ENCODE measurements around the gene OR51E1. TPM values are rescaled to one million over a fixed set of nuclear protein-coding genes. Genes with fewer than 3 reads are reported as not detected.

OR51E1 gene
- total and polyA plus RNA-seq, 7 donors: 0.23 to 2.2 (median 0.94) TPM; not detected in 1

DNA sequence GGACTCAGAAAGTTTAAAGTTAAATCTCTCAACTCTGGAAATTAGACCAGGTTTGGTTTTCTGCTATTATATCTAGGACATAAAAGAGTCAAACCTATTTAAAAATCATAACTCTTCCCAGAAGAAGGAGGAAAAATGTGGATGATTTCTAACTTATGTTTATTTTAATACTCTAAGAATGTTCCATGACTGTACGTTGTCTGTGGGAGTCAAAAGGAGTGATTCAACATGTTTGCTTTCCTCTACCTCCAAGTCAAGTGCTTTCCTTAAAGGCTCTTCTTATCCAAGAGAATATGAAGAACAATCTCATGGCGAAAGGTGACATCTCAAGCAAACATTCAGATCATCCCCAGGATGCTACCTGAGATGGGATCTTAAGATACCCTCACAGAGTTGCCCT, 21.6 kb downstream of the OR51E1 start:
- no peak overlapping the region for H3K4me3 ChIP-seq
- intact Hi-C loops (cut with DNase I): no loop called here
- TF ChIP-seq, protein P1, sequence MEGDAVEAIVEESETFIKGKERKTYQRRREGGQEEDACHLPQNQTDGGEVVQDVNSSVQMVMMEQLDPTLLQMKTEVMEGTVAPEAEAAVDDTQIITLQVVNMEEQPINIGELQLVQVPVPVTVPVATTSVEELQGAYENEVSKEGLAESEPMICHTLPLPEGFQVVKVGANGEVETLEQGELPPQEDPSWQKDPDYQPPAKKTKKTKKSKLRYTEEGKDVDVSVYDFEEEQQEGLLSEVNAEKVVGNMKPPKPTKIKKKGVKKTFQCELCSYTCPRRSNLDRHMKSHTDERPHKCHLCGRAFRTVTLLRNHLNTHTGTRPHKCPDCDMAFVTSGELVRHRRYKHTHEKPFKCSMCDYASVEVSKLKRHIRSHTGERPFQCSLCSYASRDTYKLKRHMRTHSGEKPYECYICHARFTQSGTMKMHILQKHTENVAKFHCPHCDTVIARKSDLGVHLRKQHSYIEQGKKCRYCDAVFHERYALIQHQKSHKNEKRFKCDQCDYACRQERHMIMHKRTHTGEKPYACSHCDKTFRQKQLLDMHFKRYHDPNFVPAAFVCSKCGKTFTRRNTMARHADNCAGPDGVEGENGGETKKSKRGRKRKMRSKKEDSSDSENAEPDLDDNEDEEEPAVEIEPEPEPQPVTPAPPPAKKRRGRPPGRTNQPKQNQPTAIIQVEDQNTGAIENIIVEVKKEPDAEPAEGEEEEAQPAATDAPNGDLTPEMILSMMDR (IDR thresholded peaks at IDR 0.05): no peak
- TF ChIP-seq EP300 (IDR thresholded peaks at IDR 0.05) (no peak), POLR2AphosphoS5 (IDR thresholded peaks at IDR 0.05) (no peak), POLR2A (IDR thresholded peaks at IDR 0.05) (no peak)
- H3K9me3 ChIP-seq: no peaks in the 10 kb centered on the region
- DNase-seq: no peak
- no peak overlapping the region for H3K27ac ChIP-seq
- no peaks in the 10 kb centered on the region for H3K4me1 ChIP-seq
- H3K27me3 ChIP-seq: no peaks in the 10 kb centered on the region
- no peaks in the 10 kb centered on the region for H3K36me3 ChIP-seq
- 78 to 79% methylated on average over 2 of the region's 2 CpGs for WGBS, 2 donors

DNA sequence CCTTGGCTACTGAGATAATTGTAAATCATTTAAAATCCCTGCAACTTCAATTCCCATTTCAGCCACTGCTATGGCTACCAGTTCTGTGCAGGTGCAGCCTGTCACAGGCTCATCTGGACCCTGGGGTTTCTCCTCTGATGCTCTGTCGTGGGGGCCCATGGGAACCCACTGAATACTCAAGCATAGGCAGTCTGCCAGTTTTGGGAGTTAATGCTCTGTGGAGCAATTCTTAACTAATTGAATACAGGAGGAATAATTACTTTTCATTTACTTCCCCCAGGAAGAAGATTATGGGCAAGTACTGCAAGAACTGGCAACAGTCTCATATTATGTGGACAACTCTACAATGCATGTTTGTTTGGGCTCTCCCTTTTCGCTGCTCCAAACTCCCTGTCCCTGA, 28.0 kb downstream of the OR51E1 start:
- 83 to 89% methylated on average over 2 of the region's 2 CpGs for WGBS, 2 donors
- Histone ChIP-seq H3K9me3 (no peaks in the 10 kb centered on the region), H3K36me3 (no peaks in the 10 kb centered on the region), H3K27me3 (no peaks in the 10 kb centered on the region), H3K4me1 (peaks cover 0 to 16% (median 10%) of the 10 kb centered on the region in 4 donors), H3K4me3 (no peak overlapping the region), H3K27ac (no peak overlapping the region)
- intact Hi-C loops (cut with DNase I): no loop called here
- TF ChIP-seq EP300 (IDR thresholded peaks at IDR 0.05): no peak
- TF ChIP-seq POLR2AphosphoS5 (IDR thresholded peaks at IDR 0.05): no peak
- TF ChIP-seq, protein P1 (IDR thresholded peaks at IDR 0.05): no peak
- no peak for TF ChIP-seq POLR2A (IDR thresholded peaks at IDR 0.05)
- no peak for DNase-seq

DNA sequence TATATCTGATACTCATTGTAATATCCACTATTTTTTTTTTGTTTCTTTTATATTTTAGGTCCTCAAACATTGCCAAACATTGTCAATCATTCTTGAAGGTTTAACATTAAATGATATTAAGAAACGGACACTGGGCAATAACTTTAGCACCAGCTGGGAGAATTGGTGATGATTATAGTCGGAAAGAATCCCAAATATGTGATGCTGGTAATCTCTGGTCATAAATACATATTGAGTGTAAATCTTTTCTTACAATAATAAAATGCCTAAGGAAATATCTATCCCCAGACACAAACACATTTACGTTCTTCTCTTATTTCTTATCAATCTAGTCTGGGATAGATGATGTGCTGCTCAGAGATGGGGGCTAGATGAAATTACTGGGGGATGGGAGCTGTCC, 28.7 kb downstream of the OR51E1 start:
- Histone ChIP-seq H3K4me1 (peaks cover 0 to 16% (median 10%) of the 10 kb centered on the region in 4 donors), H3K9me3 (no peaks in the 10 kb centered on the region), H3K27me3 (no peaks in the 10 kb centered on the region), H3K36me3 (no peaks in the 10 kb centered on the region), H3K4me3 (no peak overlapping the region), H3K27ac (no peak overlapping the region)
- DNase-seq: no peak
- WGBS, 2 donors: 55 to 67% methylated on average over 3 of the region's 3 CpGs
- TF ChIP-seq POLR2AphosphoS5 (IDR thresholded peaks at IDR 0.05): no peak
- TF ChIP-seq, protein P1 (IDR thresholded peaks at IDR 0.05): no peak
- TF ChIP-seq EP300 (IDR thresholded peaks at IDR 0.05): no peak
- no peak for TF ChIP-seq POLR2A (IDR thresholded peaks at IDR 0.05)
- intact Hi-C loops (cut with DNase I): no loop called here

DNA sequence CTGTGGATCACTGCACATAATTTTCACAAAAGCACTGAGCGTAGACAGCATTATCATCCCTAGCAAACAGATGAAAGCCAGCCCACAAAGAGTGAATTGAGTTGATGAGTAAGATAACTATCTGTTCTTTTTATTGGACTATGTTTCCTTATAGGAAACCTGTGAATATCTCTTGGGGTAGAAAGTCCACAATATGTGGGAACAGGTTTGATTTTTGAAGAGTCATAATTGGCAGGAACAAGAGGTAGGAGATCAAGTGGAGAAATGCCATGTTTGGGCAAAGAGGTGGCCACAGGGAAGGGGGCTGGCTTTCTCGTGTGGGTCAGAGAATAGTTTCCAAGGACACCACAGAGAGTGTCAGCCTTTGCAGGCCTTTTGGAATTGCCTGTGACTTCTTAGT, 30.0 kb downstream of the OR51E1 start:
- TF ChIP-seq EP300 (IDR thresholded peaks at IDR 0.05) (no peak), POLR2AphosphoS5 (IDR thresholded peaks at IDR 0.05) (no peak), POLR2A (IDR thresholded peaks at IDR 0.05) (no peak)
- TF ChIP-seq, protein P1 (IDR thresholded peaks at IDR 0.05): no peak
- DNase-seq: no peak
- Histone ChIP-seq H3K27me3 (no peaks in the 10 kb centered on the region), H3K36me3 (no peaks in the 10 kb centered on the region), H3K27ac (no peak overlapping the region), H3K4me1 (peaks cover 0 to 29% (median 16%) of the 10 kb centered on the region in 4 donors), H3K9me3 (no peaks in the 10 kb centered on the region), H3K4me3 (no peak overlapping the region)
- WGBS, 2 donors: 73 to 76% methylated on average over 2 of the region's 2 CpGs
- intact Hi-C loops (cut with DNase I): no loop called here

DNA sequence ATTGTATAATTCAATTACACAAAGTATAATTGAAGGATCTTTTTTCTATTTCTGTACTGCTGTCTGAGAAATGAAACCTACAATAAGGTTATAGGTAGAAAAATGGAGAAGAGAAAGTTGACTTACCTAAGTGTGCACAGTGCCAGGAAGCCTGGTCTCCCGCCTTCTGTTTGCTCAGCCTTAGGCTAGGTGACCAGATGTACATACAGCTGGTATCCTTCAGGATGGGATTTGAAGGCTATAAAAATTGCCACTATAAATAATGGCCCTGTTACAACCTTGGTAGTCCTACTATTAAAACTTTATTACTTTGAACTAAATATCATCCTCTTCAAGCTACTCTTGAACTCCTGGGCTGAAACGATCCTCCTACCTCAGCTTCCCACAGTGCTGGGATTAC, 34.2 kb downstream of the OR51E1 start:
- H3K27me3 ChIP-seq: no peaks in the 10 kb centered on the region
- WGBS, 2 donors: 25 to 59% methylated on average over 2 of the region's 2 CpGs

More for the DNA sequence above, 34.2 kb downstream of the OR51E1 start:
- Histone ChIP-seq H3K4me1 (peaks cover 0 to 20% (median 12%) of the 10 kb centered on the region in 4 donors), H3K27ac (no peak overlapping the region), H3K4me3 (no peak overlapping the region), H3K36me3 (no peaks in the 10 kb centered on the region), H3K9me3 (no peaks in the 10 kb centered on the region)
- TF ChIP-seq POLR2AphosphoS5 (IDR thresholded peaks at IDR 0.05) (peak; percentile 23 to 83 (median 58)), POLR2A (IDR thresholded peaks at IDR 0.05) (no peak), EP300 (IDR thresholded peaks at IDR 0.05) (peak in 1 of 4 donors; percentile 53)
- TF ChIP-seq, protein P1 (IDR thresholded peaks at IDR 0.05): no peak
- no peak for DNase-seq
- intact Hi-C loops (cut with DNase I): no loop called here
